Endothelial cell of umbilical vein (primary cell): ENCODE results near the gene RTP3. TPM values are rescaled to one million over a fixed set of nuclear protein-coding genes. Genes with fewer than 3 reads are reported as not detected.
A peak's percentile ranks its signal among the peaks of the same experiment; 100 is the strongest.

Source experiments
- BruUV-seq: library from RNA; stranded (reverse); fragments of 400-500 nt; replicated peaks from 2 replicates; lab custom pipeline; 2021; lab: Mats Ljungman, UMichigan
- CTCF ChIA-PET: fragments of 300-600, 350-600 bp; sonication (Branson Sonifier 250); formaldehyde crosslinking; loops from one replicate; lab custom pipeline; 2021; ENCODE audit warnings: antibody characterized with exemption, inconsistent platforms; lab: Charles Lee
- POLR2A ChIA-PET: fragments of 300-600, 350-600 bp; sonication (Branson Sonifier 250); formaldehyde crosslinking; loops from one replicate; lab custom pipeline; 2021; ENCODE audit warnings: antibody characterized with exemption, inconsistent platforms; lab: Charles Lee
- DNase-seq: peaks from one replicate; pipeline ENCODE4 v3.0.0-alpha.2; 2011; ENCODE audit warnings: low read depth, low spot score
- FAIRE-seq: peaks from 2 replicates; lab custom pipeline; 2011; peaks lifted over from hg19 to GRCh38; lab: Jason Lieb, UNC
- H2AFZ ChIP-seq: 2 replicates; pipeline ENCODE4 v1.6.0; 2012; ENCODE audit warnings: low read depth, low read length, control low read depth, inconsistent platforms
- H3K27ac ChIP-seq: 2 replicates; pipeline ENCODE4 v1.5.1; 2011; ENCODE audit warnings: low read depth, mild to moderate bottlenecking, control low read depth, low read length, moderate library complexity; ENCODE audit not compliant: insufficient read depth
- H3K27me3 ChIP-seq, 2 experiments: 2 replicates each; pipeline versions ENCODE4 v1.6.0 to v1.6.1; 2011; ENCODE audit warnings: low read length in 2 of 2, mixed read lengths in 1 of 2; ENCODE audit not compliant: control insufficient read depth in 2 of 2, insufficient read depth in 2 of 2
- H3K36me3 ChIP-seq, 2 experiments: 2 replicates in 1 of 2; 3 replicates in 1 of 2; pipeline ENCODE4 v1.5.1; 2011; ENCODE audit warnings: low read length in 2 of 2, mild to moderate bottlenecking in 1 of 2, moderate library complexity in 1 of 2; ENCODE audit not compliant: control insufficient read depth in 2 of 2, insufficient read depth in 2 of 2; ENCODE audit errors: extremely low read depth in 1 of 2
- H3K4me1 ChIP-seq: 3 replicates; pipeline ENCODE4 v1.5.1; 2011; ENCODE audit warnings: mild to moderate bottlenecking, low read length; ENCODE audit not compliant: control insufficient read depth, insufficient read depth; ENCODE audit errors: extremely low read depth
- H3K4me2 ChIP-seq: 2 replicates; pipeline ENCODE4 v1.6.1; 2011; ENCODE audit warnings: low read length, control low read depth, mixed read lengths; ENCODE audit not compliant: insufficient read depth
- H3K4me3 ChIP-seq, 3 experiments: fragments of 200-600 bp in 1 of 3; sonication (generic), shearing (Covaris generic) in 1 of 3; replicated peaks in 1 of 3; 2 replicates each; pipeline ENCODE4 v1.5.1; 2011 to 2016; ENCODE audit warnings: control low read depth in 3 of 3, low read length in 3 of 3, mild to moderate bottlenecking in 2 of 3, inconsistent platforms in 1 of 3, low read depth in 1 of 3, moderate library complexity in 1 of 3; ENCODE audit not compliant: insufficient read depth in 1 of 3
- H3K79me2 ChIP-seq: 2 replicates; pipeline ENCODE4 v1.6.0; 2012; ENCODE audit warnings: low read length, inconsistent platforms; ENCODE audit not compliant: control insufficient read depth, insufficient read depth
- H3K9ac ChIP-seq: replicated peaks from 2 replicates; pipeline ENCODE3; 2011; ENCODE audit warnings: low read length, control low read depth; ENCODE audit not compliant: insufficient read depth; ENCODE audit errors: extremely low read depth
- H3K9me1 ChIP-seq: replicated peaks from 3 replicates; pipeline ENCODE4 v1.6.0; 2011; ENCODE audit warnings: mild to moderate bottlenecking, low read length; ENCODE audit not compliant: control insufficient read depth, insufficient read depth; ENCODE audit errors: extremely low read depth
- H3K9me3 ChIP-seq: replicated peaks from 2 replicates; pipeline ENCODE4 v1.5.1; 2012; ENCODE audit warnings: low read length, inconsistent platforms; ENCODE audit not compliant: control insufficient read depth, insufficient read depth
- H4K20me1 ChIP-seq: replicated peaks from 2 replicates; pipeline ENCODE3; 2011; ENCODE audit warnings: mild to moderate bottlenecking, low read length; ENCODE audit not compliant: control insufficient read depth, insufficient read depth; ENCODE audit errors: extremely low read depth
- CTCF ChIP-seq, 2 donors: IDR thresholded peaks; 1 replicate in 1 of 2; 2 replicates in 1 of 2; pipeline ENCODE4 v1.5.1; 2011; ENCODE audit warnings: low read length in 2 of 2, mild to moderate bottlenecking in 2 of 2, moderate library complexity in 2 of 2, control low read depth in 1 of 2, inconsistent platforms in 1 of 2, low read depth in 1 of 2; ENCODE audit not compliant: insufficient read depth in 1 of 2; ENCODE audit errors: extremely low read depth in 1 of 2
- EZH2 ChIP-seq: IDR thresholded peaks from 2 replicates; pipeline ENCODE4 v1.6.1; 2012; ENCODE audit warnings: borderline replicate concordance, low read depth, mild to moderate bottlenecking, moderate library complexity, low read length, inconsistent platforms; ENCODE audit not compliant: severe bottlenecking
- FOS ChIP-seq: IDR thresholded peaks from 2 replicates; pipeline ENCODE4 v1.6.1; 2011; ENCODE audit warnings: mild to moderate bottlenecking, low read length, moderate library complexity, borderline replicate concordance; ENCODE audit not compliant: insufficient read depth
- GATA2 ChIP-seq: IDR thresholded peaks from 2 replicates; pipeline ENCODE4 v1.7.0; 2011; ENCODE audit warnings: low read depth, mild to moderate bottlenecking, moderate library complexity, mixed read lengths, low read length; ENCODE audit not compliant: insufficient read length, insufficient read depth
- JUN ChIP-seq: IDR thresholded peaks from 2 replicates; pipeline ENCODE4 v1.6.1; 2011; ENCODE audit warnings: borderline replicate concordance, low read depth; ENCODE audit not compliant: insufficient read length, insufficient read depth
- MAX ChIP-seq: IDR thresholded peaks from 2 replicates; pipeline ENCODE4 v1.6.1; 2011; ENCODE audit not compliant: insufficient read depth, insufficient read length
- MYC ChIP-seq: IDR thresholded peaks from one replicate; pipeline ENCODE4 v1.6.1; 2011; ENCODE audit warnings: mild to moderate bottlenecking, low read depth, low read length
- POLR2A ChIP-seq: IDR thresholded peaks from 2 replicates; pipeline ENCODE4 v1.6.1; 2012; ENCODE audit warnings: low read depth, mild to moderate bottlenecking, control low read depth, low read length
- POLR2AphosphoS5 ChIP-seq: IDR thresholded peaks from 2 replicates; pipeline ENCODE4 v1.6.1; 2012; ENCODE audit warnings: low read depth, mild to moderate bottlenecking, control low read depth, low read length, moderate library complexity; ENCODE audit not compliant: insufficient read depth
- dilution Hi-C: fragments of 300-500 bp; cut with MboI; formaldehyde crosslinking; loops from one replicate; pipeline ENCODE4 v1.15.0; 2019; ENCODE audit warnings: low sequenced_read_pairs; ENCODE audit not compliant: extremely low pct_ligation_motif_present
- intact Hi-C: fragments of 100-400 bp; cut with micrococcal nuclease; formaldehyde crosslinking; loops from one replicate; pipeline ENCODE4 v1.10.0; 2022
- polyA plus RNA-seq, 4 experiments: library from polyadenylated mRNA; depleted of rRNA in 3 of 4; stranded (reverse) in 3 of 4; unstranded in 1 of 4; fragments of >200 nt; gene quantifications; 2 replicates each; pipeline versions ENCODE4 v1.2.1 to v1.2.3, GENCODE V29; 2011 to 2012; ENCODE audit warnings: missing spikeins in 1 of 4
- total RNA-seq: library from RNA; stranded (reverse); gene quantifications from 2 replicates; pipeline ENCODE4 v1.2.3, GENCODE V29; 2021

The RTP3 gene
- total and polyA plus RNA-seq, 2 donors (not counting 3 experiments of a cell fraction or from before 2014, with no cell fraction given), result 0.06 TPM; not detected in 1

GRCh38 chr3:46488735-46489361 lies 8.9 kb upstream of the RTP3 start:
- dilution Hi-C loops (no loop called here), intact Hi-C loops (loop anchor here (1.0 to 10.0 kb wide), 3 partner anchors 69 to 406 kb away; no protein-coding TSS in a partner anchor)
- Histone ChIP-seq H3K9ac (no peak overlapping the region), H3K9me3 (no peaks in the 10 kb centered on the region), H3K4me3 (no peak overlapping the region), H3K79me2 (no peaks in the 10 kb centered on the region), H3K36me3 (no peaks in the 10 kb centered on the region), H2AFZ (peak overlapping the region; percentile 20), H3K9me1 (no peaks in the 10 kb centered on the region), H3K27me3 (peaks cover 2 to 7% of the 10 kb centered on the region in 2 experiments), H4K20me1 (no peaks in the 10 kb centered on the region), H3K27ac (no peak overlapping the region), H3K4me2 (no peak overlapping the region), H3K4me1 (peaks cover 2% of the 10 kb centered on the region)
- TF ChIP-seq MYC (peak; percentile 8), FOS (no peak), CTCF (IDR thresholded peaks at IDR 0.05; ENCODE audit: extremely low read depth in 1 of 2, insufficient read depth in 1 of 2, low read depth in 1 of 2, low read length in 2 of 2) (peak; percentile 99 to 100)
- FAIRE-seq (peak; percentile 84), DNase-seq (peak; percentile 84)
- ChIA-PET POLR2A (interaction anchor here (0.6 to 1.9 kb wide), 2 partner anchors 70 to 140 kb away, joined by 5 to 10 read pairs; no protein-coding TSS in a partner anchor), CTCF (interaction anchor here (0.6 to 4.9 kb wide), 57 partner anchors 9 to 550 kb away, joined by 3 to 260 read pairs (median 8); partner anchors contain the start of genes ALS2CL, LRRC2 and RTP3)
- BruUV-seq, result no TSS peak

- H3K27me3 ChIP-seq, result peaks cover 2 to 7% of the 10 kb centered on the region in 2 experiments
- H3K9ac ChIP-seq, result no peak overlapping the region
- DNase-seq, result no peak
- no peak overlapping the region for H3K4me2 ChIP-seq
- TF ChIP-seq POLR2AphosphoS5 (no peak), EZH2 (no peak), JUN (no peak), GATA2 (no peak), MAX (no peak), POLR2A (no peak), FOS (no peak), CTCF (IDR thresholded peaks at IDR 0.05; ENCODE audit: extremely low read depth in 1 of 2, insufficient read depth in 1 of 2, low read depth in 1 of 2, low read length in 2 of 2) (no peak), MYC (no peak)
- ChIA-PET POLR2A (interaction anchor here (1.9 kb wide), 1 partner anchor 69 kb away, joined by 5 read pairs; no protein-coding TSS in a partner anchor), CTCF (interaction anchor here (0.9 to 4.9 kb wide), 42 partner anchors 9 to 420 kb away, joined by 3 to 260 read pairs (median 10); partner anchors contain the start of genes ALS2CL, LRRC2 and RTP3)
- BruUV-seq, result no TSS peak
- intact Hi-C loops (loop anchor here (10.0 kb wide), 1 partner anchor 405 kb away; no protein-coding TSS in a partner anchor), dilution Hi-C loops (no loop called here)
- no peak for FAIRE-seq
- H3K36me3 ChIP-seq, result no peaks in the 10 kb centered on the region
- H3K9me3 ChIP-seq, result no peaks in the 10 kb centered on the region
- no peak overlapping the region for H3K27ac ChIP-seq
- H3K79me2 ChIP-seq, result no peaks in the 10 kb centered on the region
- H4K20me1 ChIP-seq, result no peaks in the 10 kb centered on the region
- H3K9me1 ChIP-seq, result no peaks in the 10 kb centered on the region
- no peak overlapping the region for H2AFZ ChIP-seq
- peaks cover 2% of the 10 kb centered on the region for H3K4me1 ChIP-seq
- no peak overlapping the region for H3K4me3 ChIP-seq
These were observed 8.4 kb upstream of the RTP3 start for GRCh38 chr3:46489381-46489780.
